Measurements from ENCODE around the gene IER2. TPM values are rescaled to one million over a fixed set of nuclear protein-coding genes. Genes with fewer than 3 reads are reported as not detected.

The IER2 gene
- total and polyA plus RNA-seq, 2 of the 4 experiments (the other 2 are of a cell fraction) = 7.7 to 102 TPM

- 100% methylated on average over 2 of the region's 15 CpGs; no CpG with 5 or more reads in 1 of the 2 experiments for WGBS, 2 experiments (ENCODE audit: extremely low coverage in 2 of 2, insufficient read length in 1 of 2)
- no peak overlapping the region for H2BK15ac ChIP-seq (ENCODE audit: low read depth, low read length)
- no peak overlapping the region for H2AK9ac ChIP-seq (replicated peaks; ENCODE audit: low read depth, low read length, poor library complexity)
- H4K8ac ChIP-seq (ENCODE audit: low read depth in 2 of 2, low read length in 2 of 2) = no peak overlapping the region
- H2BK120ac ChIP-seq (ENCODE audit: low read depth, low read length) = no peak overlapping the region
- H4K91ac ChIP-seq (ENCODE audit: insufficient read depth, low read depth, low read length) = no peak overlapping the region
- DNase-seq (no peak), ATAC-seq (ENCODE audit: low read depth) (no peak)
- H4K5ac ChIP-seq (ENCODE audit: low read depth, low read length) = no peak overlapping the region
- H3K27ac ChIP-seq (ENCODE audit: insufficient read depth, low read length) = no peak overlapping the region
- ChIA-PET POLR2A (ENCODE audit: unreplicated experiment) (no interaction called here), CTCF (no interaction called here)
- no peaks in the 10 kb centered on the region for H3K9me3 ChIP-seq (ENCODE audit: control insufficient read depth, insufficient read depth, low read length)
- in situ Hi-C loops (cut with MboI; ENCODE audit: low sequenced_read_pairs) = no loop called here
- TF ChIP-seq RAD21 (IDR thresholded peaks at IDR 0.05; ENCODE audit: low read length) (no peak), MAZ (IDR thresholded peaks at IDR 0.05; ENCODE audit: borderline replicate concordance, low read depth, low read length) (no peak), USF2 (IDR thresholded peaks at IDR 0.05; ENCODE audit: low read depth, low read length) (no peak), POLR2A (IDR thresholded peaks at IDR 0.05; ENCODE audit: low read depth, low read length) (no peak), BHLHE40 (IDR thresholded peaks at IDR 0.05; ENCODE audit: low read depth, low read length) (no peak)
- H3K4me3 ChIP-seq (ENCODE audit: insufficient read depth, low read depth, low read length) = no peak overlapping the region
- no peaks in the 10 kb centered on the region for H3K9me1 ChIP-seq (ENCODE audit: insufficient read depth, low read length)
- no peak overlapping the region for H3K23ac ChIP-seq (ENCODE audit: low read depth, low read length)
- H2AFZ ChIP-seq (replicated peaks; ENCODE audit: low read length, poor library complexity) = no peak overlapping the region
- H3K4ac ChIP-seq (ENCODE audit: low read depth, low read length) = no peak overlapping the region
- H3K27me3 ChIP-seq (ENCODE audit: control insufficient read depth, insufficient read depth, low read length) = no peaks in the 10 kb centered on the region
- H3K36me3 ChIP-seq (ENCODE audit: control insufficient read depth, insufficient read depth, low read length) = peaks cover 23% of the 10 kb centered on the region
- dilution Hi-C loops (cut with HindIII; ENCODE audit: low sequenced_read_pairs, unreplicated experiment) = no loop called here
- H3K4me1 ChIP-seq (ENCODE audit: control insufficient read depth, insufficient read depth, low read length) = no peaks in the 10 kb centered on the region
- intact Hi-C loops (cut with micrococcal nuclease) = no loop called here
- no peak overlapping the region for H3K14ac ChIP-seq (replicated peaks; ENCODE audit: low read depth, low read length)
- no peak overlapping the region for H2BK5ac ChIP-seq (ENCODE audit: low read depth, low read length, poor library complexity, severe bottlenecking)
- H4K20me1 ChIP-seq (ENCODE audit: insufficient read depth, low read length) = no peaks in the 10 kb centered on the region
- H3K79me1 ChIP-seq (ENCODE audit: low read depth in 1 of 2, low read length in 2 of 2) = peaks cover 0 to 12% of the 10 kb centered on the region in 2 experiments; a peak in 2 of 4 replicates
- H2BK20ac ChIP-seq (ENCODE audit: low read depth, low read length) = no peak overlapping the region
- no peak overlapping the region for H3K56ac ChIP-seq (ENCODE audit: extremely low read depth, insufficient read depth, low read length)
- H3K9ac ChIP-seq (ENCODE audit: low read depth, low read length) = no peak overlapping the region
- BruUV-seq (replicated peaks) = no TSS peak
- no peak overlapping the region for H3K18ac ChIP-seq (ENCODE audit: low read depth, low read length)
- no peak overlapping the region for H3K4me2 ChIP-seq (ENCODE audit: low read depth, low read length)
- no peak overlapping the region for H2AK5ac ChIP-seq (ENCODE audit: low read depth, low read length)
Observed at GRCh38 chr19:13110099-13110610, 40.1 kb upstream of the IER2 start.

Data from IMR-90 (cell line).